Smooth muscle cell (in vitro differentiated cells): ENCODE measurements around the gene ARFGAP2. TPM values are rescaled to one million over a fixed set of nuclear protein-coding genes. Genes with fewer than 3 reads are reported as not detected.

Experiments used
- DNase-seq: peaks from one replicate; lab custom pipeline; 2025; ENCODE audit not compliant: unreplicated experiment; lab: John Stamatoyannopoulos, UW
- H2AFZ ChIP-seq: fragments of 200-600 bp; sonication (generic); 2 replicates; pipeline ENCODE4 v1.6.0; 2016; ENCODE audit warnings: antibody characterized with exemption, low read depth, mild to moderate bottlenecking
- H3F3A ChIP-seq: fragments of 200-600 bp; sonication (generic); 2 replicates; pipeline ENCODE4 v1.6.0; 2017; ENCODE audit warnings: antibody characterized with exemption, low read depth
- H3K27ac ChIP-seq: fragments of 200-600 bp; sonication (generic); 2 replicates; pipeline ENCODE4 v1.5.1; 2016; ENCODE audit warnings: low read depth, mild to moderate bottlenecking
- H3K27me3 ChIP-seq: fragments of 200-600 bp; sonication (generic); 2 replicates; pipeline ENCODE4 v1.6.1; 2016; ENCODE audit warnings: low read depth, mild to moderate bottlenecking
- H3K36me3 ChIP-seq: fragments of 200-600 bp; sonication (generic); 2 replicates; pipeline ENCODE4 v1.5.1; 2016; ENCODE audit warnings: low read depth
- H3K4me1 ChIP-seq: fragments of 200-600 bp; sonication (generic); 2 replicates; pipeline ENCODE4 v1.5.1; 2016; ENCODE audit warnings: low read depth
- H3K4me2 ChIP-seq: fragments of 200-600 bp; sonication (generic); 2 replicates; pipeline ENCODE4 v1.6.0; 2016; ENCODE audit warnings: mild to moderate bottlenecking
- H3K4me3 ChIP-seq: fragments of 200-600 bp; sonication (generic); 2 replicates; pipeline ENCODE4 v1.5.1; 2016; ENCODE audit warnings: mild to moderate bottlenecking
- H3K79me2 ChIP-seq: fragments of 200-600 bp; sonication (generic); 2 replicates; pipeline ENCODE4 v1.6.0; 2016; ENCODE audit warnings: low read depth, mild to moderate bottlenecking
- H3K9ac ChIP-seq: fragments of 200-600 bp; sonication (generic); 2 replicates; pipeline ENCODE4 v1.6.0; 2016; ENCODE audit warnings: low read depth
- H3K9me3 ChIP-seq: fragments of 200-600 bp; sonication (generic); replicated peaks from 2 replicates; pipeline ENCODE4 v1.5.1; 2016; ENCODE audit warnings: low read depth
- H4K20me1 ChIP-seq: fragments of 200-600 bp; sonication (generic); 2 replicates; pipeline ENCODE4 v1.6.0; 2016; ENCODE audit warnings: low read depth
- WGBS: methylation state at CpG from one replicate; pipeline ENCODE4 v1.1.7; 2016; ENCODE audit warnings: low lambda C conversion rate; 5-methylcytosine and 5-hydroxymethylcytosine counted together
- polyA plus RNA-seq: library from polyadenylated mRNA; unstranded; fragments of >200 nt; fragmentation: Nextera tagmentation; extraction: Ambion mirVana; gene quantifications from 2 replicates; pipeline ENCODE4 v1.2.1, GENCODE V29; 2016
- total RNA-seq: library from RNA; depleted of rRNA; stranded (reverse); fragments of >200 nt; gene quantifications from 2 replicates; pipeline ENCODE4 v1.2.3, GENCODE V29; 2014
- TF ChIP-seq, protein P1 (sequence below): fragments of 200-600 bp; sonication (generic); IDR thresholded peaks from 2 replicates; pipeline ENCODE4 v1.5.1; 2017; ENCODE audit warnings: borderline replicate concordance, mild to moderate bottlenecking, antibody characterized with exemption; ENCODE audit not compliant: insufficient read depth, poor library complexity, severe bottlenecking

The ARFGAP2 gene
- total and polyA plus RNA-seq, 2 experiments from 2014 or later: 58.6 to 76.5 TPM

DNA sequence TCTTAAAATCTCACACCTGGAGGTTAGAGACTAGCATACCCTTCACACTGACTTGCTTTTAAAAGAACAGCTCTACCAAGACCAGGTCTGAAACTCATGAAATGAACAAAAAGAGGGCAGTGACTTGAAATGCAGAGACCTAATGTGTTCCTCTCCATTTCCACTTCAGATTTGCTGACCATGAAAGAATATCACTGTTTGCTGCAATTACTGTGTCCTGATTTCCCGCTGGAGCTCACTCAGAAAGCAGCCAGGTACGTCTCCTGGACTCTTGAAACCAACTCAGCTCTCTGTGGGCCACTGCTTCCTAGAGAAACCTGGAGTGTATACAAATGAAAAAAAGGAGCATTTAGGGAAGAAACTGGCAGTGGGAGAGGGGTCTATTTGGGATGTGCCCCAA, 39.2 kb downstream of the ARFGAP2 start:
- Histone ChIP-seq H3K79me2 (no peaks in the 10 kb centered on the region), H3K27ac (no peak overlapping the region), H3K4me2 (no peak overlapping the region), H3K4me3 (no peak overlapping the region), H3K9me3 (no peaks in the 10 kb centered on the region), H3F3A (no peaks in the 10 kb centered on the region), H3K4me1 (no peaks in the 10 kb centered on the region), H2AFZ (no peak overlapping the region), H3K27me3 (no peaks in the 10 kb centered on the region), H4K20me1 (peaks cover 11% of the 10 kb centered on the region), H3K9ac (no peak overlapping the region), H3K36me3 (no peaks in the 10 kb centered on the region)
- no peak for DNase-seq
- 95% methylated on average over 2 of the region's 2 CpGs for WGBS
- TF ChIP-seq, protein P1, sequence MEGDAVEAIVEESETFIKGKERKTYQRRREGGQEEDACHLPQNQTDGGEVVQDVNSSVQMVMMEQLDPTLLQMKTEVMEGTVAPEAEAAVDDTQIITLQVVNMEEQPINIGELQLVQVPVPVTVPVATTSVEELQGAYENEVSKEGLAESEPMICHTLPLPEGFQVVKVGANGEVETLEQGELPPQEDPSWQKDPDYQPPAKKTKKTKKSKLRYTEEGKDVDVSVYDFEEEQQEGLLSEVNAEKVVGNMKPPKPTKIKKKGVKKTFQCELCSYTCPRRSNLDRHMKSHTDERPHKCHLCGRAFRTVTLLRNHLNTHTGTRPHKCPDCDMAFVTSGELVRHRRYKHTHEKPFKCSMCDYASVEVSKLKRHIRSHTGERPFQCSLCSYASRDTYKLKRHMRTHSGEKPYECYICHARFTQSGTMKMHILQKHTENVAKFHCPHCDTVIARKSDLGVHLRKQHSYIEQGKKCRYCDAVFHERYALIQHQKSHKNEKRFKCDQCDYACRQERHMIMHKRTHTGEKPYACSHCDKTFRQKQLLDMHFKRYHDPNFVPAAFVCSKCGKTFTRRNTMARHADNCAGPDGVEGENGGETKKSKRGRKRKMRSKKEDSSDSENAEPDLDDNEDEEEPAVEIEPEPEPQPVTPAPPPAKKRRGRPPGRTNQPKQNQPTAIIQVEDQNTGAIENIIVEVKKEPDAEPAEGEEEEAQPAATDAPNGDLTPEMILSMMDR: no peak

DNA sequence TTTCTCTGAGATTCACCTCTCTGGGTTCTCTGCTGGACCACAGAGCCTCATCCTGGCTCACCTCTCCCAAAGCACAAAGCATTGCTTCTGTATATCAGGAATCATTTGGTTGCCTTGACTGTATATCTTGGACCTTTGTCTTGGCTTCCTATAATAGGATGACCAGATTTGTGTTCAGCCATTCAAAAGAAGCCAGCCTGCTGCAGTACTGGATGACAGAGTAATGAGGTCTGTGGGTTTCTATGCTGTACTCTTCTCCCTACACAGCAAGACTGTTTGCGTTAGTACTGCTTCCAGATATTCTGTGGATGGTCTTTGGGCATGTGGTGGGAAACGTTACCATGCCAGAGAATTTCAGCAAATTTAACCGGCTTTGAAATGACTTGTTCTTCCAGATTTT, 39.8 kb downstream of the ARFGAP2 start:
- TF ChIP-seq, protein P1: no peak
- no peak overlapping the region for H3K4me2 ChIP-seq
- no peaks in the 10 kb centered on the region for H3K9me3 ChIP-seq
- H3K4me3 ChIP-seq: no peak overlapping the region
- no peaks in the 10 kb centered on the region for H3K4me1 ChIP-seq
- peaks cover 11% of the 10 kb centered on the region for H4K20me1 ChIP-seq
- H3K36me3 ChIP-seq: no peaks in the 10 kb centered on the region
- no peaks in the 10 kb centered on the region for H3K79me2 ChIP-seq
- no peak overlapping the region for H2AFZ ChIP-seq
- no peaks in the 10 kb centered on the region for H3F3A ChIP-seq
- no peak overlapping the region for H3K27ac ChIP-seq
- 92% methylated on average over 3 of the region's 3 CpGs for WGBS
- H3K9ac ChIP-seq: no peak overlapping the region
- no peak for DNase-seq
- no peaks in the 10 kb centered on the region for H3K27me3 ChIP-seq

DNA sequence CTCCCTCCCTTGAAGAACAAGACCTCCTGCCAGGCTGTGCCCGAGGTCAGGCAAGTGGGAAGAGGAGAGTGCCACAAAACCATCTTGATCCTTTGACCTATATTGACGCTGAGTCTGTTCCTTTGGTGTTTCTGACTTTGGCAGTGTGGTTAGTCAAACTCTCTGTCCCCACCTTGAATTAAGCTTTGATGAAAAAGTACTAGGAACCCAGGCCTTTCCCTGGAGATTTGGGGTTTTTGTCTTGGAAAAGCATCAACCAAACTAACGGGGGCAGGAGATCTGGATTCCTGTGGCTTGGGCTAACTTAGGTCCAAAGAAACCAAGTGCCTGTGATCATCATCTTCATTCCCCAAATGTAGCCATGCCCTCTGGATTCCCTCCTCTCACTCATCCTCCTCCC, 40.4 kb downstream of the ARFGAP2 start:
- no peaks in the 10 kb centered on the region for H3K27me3 ChIP-seq
- WGBS: 90% methylated on average over 3 of the region's 3 CpGs
- H2AFZ ChIP-seq: no peak overlapping the region
- no peak overlapping the region for H3K4me2 ChIP-seq
- no peaks in the 10 kb centered on the region for H3K36me3 ChIP-seq
- TF ChIP-seq, protein P1: no peak
- H3K4me3 ChIP-seq: no peak overlapping the region
- no peaks in the 10 kb centered on the region for H3K79me2 ChIP-seq
- H3K4me1 ChIP-seq: no peaks in the 10 kb centered on the region
- no peak for DNase-seq
- no peak overlapping the region for H3K27ac ChIP-seq
- no peak overlapping the region for H3K9ac ChIP-seq
- peaks cover 11% of the 10 kb centered on the region for H4K20me1 ChIP-seq
- no peaks in the 10 kb centered on the region for H3F3A ChIP-seq
- H3K9me3 ChIP-seq: no peaks in the 10 kb centered on the region

DNA sequence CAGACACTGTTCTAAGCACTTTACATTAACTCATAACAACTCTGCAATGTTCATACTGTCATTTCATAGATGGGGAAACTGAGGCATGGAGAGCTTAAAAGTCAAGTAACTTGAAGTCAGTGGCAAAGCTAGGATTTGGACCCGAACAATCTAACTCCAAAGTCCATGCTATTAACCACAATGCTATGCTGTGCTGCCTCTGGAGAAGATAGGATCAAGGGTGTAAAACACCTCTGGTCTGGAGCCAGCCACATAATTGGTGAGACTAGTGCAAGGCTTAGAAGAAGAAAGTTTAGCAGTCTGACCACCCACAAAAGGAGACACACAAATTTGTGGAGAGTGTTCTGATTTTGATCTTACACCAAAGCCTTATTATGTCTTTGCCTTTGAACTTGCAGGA, 43.7 kb downstream of the ARFGAP2 start:
- peaks cover 11% of the 10 kb centered on the region for H4K20me1 ChIP-seq
- no peaks in the 10 kb centered on the region for H3F3A ChIP-seq
- TF ChIP-seq, protein P1: no peak
- no peak for DNase-seq
- H3K4me1 ChIP-seq: no peaks in the 10 kb centered on the region
- H3K36me3 ChIP-seq: no peaks in the 10 kb centered on the region
- no peaks in the 10 kb centered on the region for H3K79me2 ChIP-seq
- WGBS: 97% methylated on average over 1 of the region's 1 CpG
- H2AFZ ChIP-seq: no peak overlapping the region
- H3K27ac ChIP-seq: no peak overlapping the region
- H3K4me3 ChIP-seq: no peak overlapping the region
- H3K27me3 ChIP-seq: no peaks in the 10 kb centered on the region
- H3K4me2 ChIP-seq: no peak overlapping the region
- H3K9me3 ChIP-seq: no peaks in the 10 kb centered on the region
- no peak overlapping the region for H3K9ac ChIP-seq
